Measurements from ENCODE around the gene RXFP4.

GRCh38 chr1:155934097-155934935, 7.1 kb upstream of the RXFP4 start, which contains the start of gene KHDC4:
- TF ChIP-seq CTCF (IDR thresholded peaks at IDR 0.05) (no peak), POLR2A (IDR thresholded peaks at IDR 0.05) (peak in 1 of 2 donors; percentile 96)

All from lower leg skin (tissue), 3 donors.